MV-4-11 (cell line): ENCODE results near the gene SNX22.

Experiments used
- DNase-seq: peaks from one replicate; lab custom pipeline; 2025; lab: John Stamatoyannopoulos, UW

Gene SNX22

DNA sequence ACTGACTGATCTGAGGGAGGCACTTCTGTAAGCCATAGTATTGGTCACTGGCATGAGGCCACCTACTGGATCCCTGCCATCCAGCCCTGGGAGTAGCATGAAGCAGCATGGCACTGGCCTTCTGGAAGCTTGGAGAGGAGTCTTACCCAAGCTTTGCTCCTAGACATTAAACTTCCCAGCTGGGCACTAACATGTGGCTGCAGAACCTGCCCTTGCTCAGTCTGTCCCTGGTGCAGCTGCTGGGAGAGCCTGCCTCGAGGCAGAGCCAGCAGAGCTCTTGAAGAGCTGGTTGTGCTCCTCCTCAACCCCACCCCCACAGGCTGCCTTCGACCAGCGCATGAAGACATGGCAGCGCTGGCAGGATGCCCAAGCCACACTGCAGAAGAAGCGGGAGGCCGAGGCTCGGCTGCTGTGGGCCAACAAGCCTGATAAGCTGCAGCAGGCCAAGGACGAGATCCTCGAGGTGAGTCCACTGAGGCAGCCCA, 17.1 kb upstream of the SNX22 start:
- no peak for DNase-seq

DNA sequence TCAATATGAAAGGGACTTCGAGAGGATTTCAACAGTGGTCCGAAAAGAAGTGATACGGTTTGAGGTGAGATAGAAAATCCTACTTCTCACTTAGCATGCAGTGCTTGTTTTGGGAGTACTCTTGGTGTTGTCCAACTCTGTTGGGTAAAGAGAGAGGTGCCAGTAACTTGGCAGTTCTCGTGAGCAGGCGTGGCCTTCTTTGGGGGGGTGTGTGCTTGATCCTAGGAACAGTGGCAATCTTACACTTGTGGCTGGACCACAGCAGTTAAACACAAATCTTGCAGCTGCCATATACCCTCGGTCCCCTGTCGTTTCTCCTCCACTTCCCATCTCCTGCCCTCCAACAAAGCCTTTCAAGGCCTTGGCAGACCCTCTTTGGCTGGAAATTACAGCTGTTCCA, 15.2 kb upstream of the SNX22 start:
- no peak for DNase-seq

DNA sequence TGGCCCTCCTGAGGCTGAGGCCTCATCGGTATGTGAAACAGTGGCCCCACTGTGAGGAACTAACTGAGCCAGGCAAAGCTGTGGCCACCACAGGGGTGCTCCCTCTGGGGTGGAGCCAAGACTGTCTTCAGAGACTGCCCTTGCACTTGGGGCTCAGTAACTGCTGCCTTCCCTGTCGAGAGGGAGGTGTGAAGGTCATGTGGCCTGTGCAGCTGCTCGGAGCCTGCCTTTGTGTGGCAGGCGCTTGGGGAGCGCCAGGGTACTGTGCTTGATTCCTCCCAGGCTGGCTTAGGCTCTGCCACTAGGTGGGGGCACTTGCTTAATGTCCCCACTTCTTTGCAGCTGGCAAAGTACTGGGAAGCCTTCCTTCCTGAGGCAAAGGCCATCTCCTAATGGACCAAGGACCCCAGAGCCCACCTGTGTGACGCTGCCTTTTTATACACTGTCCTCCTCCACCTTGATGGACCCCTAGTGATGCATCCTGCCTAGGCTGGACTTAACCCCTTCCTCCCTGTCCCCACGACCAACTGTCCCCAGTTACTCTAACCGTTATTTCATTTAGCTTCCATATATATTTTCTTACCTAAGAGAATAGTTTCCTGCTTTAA, 14.2 kb upstream of the SNX22 start:
- DNase-seq: peak; percentile 58

DNA sequence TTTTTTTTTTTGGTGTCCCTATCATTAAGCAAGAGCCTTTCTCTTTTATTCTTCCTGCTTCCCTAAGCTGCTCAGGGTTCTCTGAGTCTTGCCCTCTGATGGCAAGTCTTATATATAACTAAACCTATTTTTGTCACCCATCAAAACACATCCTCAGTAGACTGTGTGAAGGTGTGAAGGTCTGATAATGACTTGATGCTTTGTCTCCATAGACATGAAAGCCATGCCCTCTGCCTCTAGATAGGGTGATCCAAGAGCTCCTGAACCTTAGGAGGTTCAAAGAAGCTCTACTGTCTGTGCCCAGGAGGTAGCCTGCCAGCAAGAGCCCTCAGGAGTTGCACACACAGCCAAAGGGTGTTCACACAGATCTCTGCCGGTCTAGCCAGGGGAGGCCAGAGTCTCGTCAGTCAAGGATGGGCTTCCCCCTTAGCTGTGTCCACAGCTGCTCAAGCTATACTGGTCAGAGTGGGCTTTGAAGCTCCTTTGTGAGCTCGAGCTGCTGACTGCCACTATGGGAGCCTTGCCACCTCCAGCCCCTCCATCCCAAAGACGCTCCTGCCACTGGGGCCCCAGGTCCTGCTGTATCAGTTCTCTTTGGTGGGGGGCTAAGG, 13.1 kb upstream of the SNX22 start:
- DNase-seq: no peak

DNA sequence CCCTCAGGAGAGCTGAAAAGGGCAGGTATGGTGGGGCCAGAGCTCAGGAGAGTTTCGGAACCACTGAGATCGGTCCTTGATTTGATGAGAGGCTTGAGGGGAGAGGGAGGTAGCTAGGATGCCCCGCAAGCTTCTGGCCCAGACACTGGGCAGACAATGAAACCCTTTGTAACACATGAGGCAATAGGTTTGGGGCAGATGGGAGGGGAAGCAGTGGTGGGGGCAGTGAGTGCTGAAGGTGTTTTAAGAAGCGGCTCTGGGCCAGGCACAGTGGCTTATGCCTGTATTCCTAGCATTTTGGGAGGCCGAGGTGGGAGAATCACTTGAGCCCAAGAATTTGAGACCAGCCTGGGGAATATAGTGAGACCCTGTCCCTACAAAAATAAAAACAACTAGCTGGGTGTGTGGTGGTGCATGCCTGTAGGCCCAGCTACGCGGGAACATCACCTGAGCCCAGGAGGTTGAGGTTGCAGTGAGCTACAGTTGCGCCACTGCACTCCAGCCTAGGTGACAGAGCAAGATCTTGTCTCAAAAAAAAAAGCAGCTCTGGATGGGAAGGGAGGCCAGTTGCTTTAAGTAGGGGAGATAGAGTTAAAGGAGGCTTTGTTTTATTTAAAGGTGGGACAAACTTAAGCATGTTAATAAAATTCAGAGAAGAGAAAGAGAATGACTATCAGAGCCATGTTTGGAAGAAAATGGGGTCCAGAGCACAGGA, 9.6 kb upstream of the SNX22 start:
- no peak for DNase-seq

DNA sequence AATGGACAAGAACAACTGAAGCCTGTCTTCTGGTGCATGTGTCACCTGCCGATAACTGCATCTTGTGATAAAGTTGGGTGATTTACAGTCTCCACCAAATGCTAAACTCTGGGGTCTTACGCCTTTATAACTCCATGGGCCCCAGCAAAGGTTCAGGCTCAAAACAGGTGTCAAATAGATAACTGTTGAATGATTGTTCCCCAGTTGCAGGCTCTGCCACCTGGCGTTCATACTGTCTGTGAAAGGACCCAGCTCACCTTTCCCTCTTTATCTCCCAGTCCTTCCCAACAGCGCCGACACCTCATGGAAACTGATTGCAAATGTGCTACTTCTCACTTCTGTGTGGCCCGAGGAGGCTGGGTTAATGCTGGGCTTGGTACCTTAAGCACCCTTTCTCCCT, 8.3 kb upstream of the SNX22 start:
- DNase-seq: no peak

DNA sequence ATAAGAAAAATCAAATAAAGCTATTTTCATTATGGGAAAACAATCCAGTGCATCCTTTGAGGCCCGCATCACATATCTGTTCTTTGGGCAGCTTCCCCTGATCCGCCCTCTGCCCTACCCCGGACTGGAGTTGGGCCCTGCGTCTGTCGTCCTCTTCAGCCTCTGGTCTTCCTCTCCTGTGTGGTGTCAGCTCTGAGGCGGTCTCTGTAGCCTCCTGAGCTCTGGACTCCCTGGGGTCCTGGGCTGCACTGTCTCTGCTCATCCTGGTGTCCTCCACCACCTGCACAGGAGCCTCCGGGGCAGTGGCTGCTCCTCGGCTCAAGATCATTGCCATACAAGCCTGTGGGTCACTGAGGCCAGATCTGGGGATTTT, 7.4 kb upstream of the SNX22 start:
- no peak for DNase-seq

DNA sequence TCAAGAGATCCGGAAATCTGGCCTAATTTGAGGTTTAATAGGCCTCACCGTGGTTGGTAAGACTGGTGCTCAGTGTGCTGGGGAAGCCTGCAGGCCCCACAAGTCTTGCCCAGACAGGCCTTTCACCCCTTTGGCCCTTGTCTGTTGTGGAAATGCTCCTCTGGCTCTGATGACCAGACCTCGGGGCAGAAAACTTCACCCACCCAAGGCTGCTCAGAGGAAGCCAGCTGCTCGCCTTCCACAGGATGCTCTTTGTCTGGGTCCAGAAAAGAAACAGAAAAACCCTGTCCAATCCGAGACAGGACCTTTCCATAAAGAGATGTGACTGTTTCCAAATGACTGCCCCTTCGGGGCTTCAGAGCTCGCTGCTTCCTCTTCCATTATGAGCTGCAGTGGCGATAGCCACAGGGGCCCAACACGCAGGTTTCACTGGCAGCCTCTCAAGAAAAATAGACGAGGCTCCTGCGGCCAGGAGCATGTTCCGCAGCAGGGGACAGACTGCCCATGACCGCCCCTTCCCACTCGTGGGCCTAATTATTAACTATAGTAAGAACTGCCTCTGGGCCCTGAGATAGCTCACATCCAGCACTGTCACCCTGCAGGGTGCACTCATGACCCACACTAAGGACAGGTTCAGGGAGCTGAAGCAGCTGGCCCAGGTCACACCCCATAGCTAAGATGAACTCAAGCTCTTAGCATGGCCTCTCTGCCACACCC, 6.8 kb upstream of the SNX22 start:
- peak; percentile 71 for DNase-seq

DNA sequence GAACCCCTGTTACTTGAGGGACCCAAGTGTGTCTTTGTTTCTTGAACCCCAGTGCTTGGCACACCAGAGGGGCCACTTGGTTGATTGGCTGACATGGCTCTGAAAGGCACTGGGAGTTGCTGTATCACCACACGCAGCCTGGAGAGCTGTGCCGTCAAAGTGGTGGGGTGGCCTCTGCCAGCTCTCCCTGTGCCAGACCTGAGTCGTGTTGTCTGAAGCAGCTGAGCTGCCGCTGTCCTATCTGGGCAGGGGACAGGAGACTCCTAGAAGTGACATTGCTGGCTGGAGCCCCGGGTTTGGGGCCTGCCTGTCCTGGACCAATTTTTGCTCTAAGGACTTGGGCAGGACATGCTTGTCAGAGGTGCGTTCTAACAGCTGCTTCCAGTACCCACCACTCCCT, 5.5 kb upstream of the SNX22 start:
- no peak for DNase-seq

DNA sequence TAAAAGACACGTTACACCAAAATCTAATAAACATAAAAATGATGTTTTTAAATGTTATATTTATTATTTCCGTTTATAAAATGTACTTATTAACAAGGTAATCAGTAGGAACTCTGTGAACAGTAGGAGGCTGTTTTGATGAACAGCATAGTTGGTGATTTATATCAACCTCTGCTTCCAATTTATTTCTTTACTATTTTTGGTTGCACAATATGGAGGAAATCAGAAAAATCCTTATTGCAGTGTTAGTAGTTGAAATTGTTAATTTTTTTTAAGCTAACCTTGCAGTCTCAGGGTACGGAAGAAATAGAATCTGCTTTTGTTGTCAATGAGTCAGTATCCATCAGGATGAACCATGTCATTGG, 5.0 kb upstream of the SNX22 start:
- DNase-seq: no peak

DNA sequence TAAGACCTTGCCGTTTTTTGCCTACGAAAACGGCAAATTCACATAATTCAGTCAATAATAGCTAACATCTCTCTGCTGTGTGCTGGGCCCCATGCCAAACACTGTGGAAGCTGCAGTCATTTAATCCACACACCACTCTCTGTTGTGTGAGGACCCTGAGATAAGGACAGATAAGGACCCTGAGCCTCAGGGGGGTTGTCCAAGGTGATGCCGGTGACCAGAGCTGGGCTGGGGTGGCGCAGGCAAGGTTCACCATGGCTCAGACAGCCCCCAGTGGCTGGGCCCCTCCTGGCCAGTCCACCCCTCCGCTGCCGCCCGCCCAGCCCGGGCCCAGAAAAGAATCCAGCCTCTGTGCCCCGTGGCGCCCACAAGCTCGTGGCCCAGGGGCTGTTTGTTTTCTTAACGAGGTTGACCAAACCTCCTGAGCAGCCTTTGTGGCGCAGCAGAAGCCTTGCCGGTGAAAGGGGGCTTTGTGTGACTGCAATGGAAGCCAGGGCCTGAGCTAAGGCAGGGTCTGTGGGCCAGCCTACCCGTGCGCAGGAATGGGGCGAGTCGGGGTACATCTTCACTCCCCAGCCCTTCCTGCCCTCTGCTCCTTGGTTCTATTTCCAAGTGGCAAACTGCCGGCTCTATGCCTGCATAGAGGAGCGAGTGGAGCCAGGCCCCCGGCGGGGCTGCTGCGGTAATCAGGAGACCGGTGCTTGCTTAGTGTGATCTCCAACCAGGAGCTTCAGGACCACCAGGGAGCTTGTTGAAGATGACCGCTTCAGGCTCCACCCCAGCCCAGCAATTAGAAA, 4.4 kb upstream of the SNX22 start:
- DNase-seq: no peak

DNA sequence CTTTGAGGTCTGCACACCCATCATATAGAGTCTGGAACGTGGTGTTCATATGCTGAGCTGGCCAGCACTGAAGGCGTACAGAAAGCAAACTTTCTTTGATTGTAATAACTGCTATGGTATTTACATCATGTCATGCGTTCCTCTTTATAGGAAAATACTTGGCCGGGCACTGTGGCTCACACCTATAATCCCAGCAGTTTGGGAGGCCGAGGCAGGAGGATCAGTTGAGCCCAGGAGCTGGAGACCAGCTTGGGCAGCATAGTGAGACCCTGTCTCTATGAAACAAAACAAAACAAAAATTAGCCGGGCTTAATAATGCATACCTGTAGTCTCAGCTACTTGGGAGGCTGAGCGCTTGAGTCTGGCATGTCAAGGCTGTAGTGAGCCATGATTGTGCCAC, 3.4 kb upstream of the SNX22 start:
- no peak for DNase-seq

DNA sequence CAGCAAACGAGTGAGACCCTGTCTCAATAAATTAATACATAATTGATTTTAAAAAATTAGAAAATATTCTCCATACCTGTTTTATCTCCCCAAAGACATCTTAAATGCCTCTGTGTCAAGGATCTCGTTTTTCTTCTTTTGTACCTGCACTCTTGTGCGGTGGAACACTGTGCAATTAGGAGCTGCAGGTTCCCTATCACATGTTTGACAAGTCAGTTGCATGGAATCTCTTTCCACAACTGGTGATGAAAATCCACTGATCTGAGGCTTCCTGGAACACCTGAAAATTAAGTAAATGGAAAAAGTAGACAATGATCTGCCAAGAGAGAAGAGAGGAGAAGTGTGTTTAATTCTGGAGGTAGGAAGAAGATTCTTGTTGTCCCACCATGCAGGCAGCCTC, 3.0 kb upstream of the SNX22 start:
- DNase-seq: no peak

DNA sequence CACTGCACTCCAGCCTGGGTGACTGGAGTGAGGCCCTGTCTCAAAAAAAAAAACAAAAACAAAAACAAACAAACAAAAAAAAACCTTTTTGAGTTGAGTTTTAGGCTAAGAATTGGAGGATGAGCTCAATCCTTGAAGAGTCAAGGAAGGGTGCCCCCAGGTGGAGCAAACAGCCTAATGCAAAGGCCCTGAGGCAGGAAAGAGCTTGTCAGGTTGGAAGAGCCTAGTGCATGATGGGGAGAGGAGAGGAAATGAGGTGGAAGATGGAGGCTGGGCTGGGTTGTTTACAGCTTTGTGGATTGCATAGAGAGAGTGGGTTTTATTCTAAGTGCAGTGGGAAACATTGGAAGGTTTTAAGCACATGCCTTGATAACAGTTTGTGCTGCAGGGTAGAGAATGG, 2.1 kb upstream of the SNX22 start:
- peak; percentile 28 for DNase-seq

DNA sequence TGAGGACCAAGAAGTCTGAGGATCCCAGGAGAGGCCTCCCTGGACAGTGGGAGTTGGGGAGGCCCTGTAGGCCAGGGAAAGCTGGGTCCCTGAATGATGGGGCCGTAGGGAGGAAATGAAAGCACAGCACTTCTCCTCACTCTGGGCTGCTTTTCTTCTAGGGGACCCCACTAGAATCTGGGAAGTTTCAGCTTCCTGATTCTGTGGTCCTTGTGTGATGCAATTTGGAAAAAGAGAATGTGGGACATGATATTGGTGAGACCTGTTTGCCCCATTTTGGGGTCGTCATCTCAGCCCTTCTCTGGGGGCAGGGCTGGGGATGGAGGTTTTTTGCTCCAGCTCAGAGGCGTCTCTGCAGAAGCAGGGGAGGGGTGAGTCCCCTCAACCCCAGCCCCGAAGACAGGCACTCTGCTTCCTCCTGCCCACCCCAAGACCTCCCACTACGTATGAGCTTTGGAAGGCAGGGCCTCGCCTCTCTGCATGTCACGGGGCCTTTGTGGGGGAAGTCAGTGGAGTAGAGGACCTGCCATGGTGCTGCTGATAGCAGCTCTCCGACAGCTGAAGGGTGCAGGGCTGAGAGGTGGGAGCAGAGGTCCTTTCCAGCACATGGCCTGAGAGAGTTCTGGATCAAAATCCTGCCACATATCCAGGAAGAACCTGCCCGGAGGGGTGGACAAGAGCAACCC, 1.5 kb upstream of the SNX22 start:
- DNase-seq: peak; percentile 22

DNA sequence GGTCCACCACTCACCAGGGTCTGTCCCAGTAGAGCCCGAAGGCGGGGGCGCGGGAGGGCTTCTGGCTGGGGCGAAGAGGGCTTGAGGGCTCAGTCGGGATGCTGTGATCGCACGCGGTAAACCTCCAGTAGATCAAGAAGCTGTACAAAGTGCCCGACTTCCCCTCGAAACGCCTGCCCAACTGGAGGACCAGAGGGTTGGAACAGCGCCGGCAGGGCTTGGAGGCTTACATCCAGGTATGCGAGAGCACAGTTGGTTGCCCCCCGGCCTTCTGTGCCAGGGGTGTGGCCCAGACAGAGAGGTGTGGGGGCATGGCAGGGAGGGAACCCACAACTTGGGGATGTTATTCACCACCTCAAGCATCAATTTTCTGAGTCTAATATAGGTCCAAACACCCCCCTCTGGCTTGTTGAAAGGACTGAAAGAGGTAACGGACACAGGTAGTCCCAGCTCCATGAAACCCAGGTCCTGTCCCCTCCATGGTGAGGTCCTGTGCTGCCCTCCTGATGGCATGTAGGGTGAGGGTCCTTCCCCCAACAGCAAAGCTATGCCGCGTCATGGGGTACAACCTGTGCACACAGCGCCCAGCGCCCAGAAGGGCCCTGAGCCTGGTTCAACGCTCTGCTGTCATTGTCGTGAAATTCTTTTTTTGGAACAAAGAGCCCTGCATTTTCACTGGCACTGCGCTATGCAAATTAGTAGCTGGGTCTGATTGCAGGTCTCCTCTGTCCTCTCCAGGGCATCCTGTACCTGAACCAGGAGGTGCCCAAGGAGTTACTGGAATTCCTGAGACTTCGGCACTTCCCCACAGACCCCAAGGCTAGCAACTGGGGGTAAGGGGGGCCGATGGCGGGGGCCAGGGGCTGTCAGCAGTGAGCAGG, 1.2 kb downstream of the SNX22 start:
- DNase-seq: no peak

DNA sequence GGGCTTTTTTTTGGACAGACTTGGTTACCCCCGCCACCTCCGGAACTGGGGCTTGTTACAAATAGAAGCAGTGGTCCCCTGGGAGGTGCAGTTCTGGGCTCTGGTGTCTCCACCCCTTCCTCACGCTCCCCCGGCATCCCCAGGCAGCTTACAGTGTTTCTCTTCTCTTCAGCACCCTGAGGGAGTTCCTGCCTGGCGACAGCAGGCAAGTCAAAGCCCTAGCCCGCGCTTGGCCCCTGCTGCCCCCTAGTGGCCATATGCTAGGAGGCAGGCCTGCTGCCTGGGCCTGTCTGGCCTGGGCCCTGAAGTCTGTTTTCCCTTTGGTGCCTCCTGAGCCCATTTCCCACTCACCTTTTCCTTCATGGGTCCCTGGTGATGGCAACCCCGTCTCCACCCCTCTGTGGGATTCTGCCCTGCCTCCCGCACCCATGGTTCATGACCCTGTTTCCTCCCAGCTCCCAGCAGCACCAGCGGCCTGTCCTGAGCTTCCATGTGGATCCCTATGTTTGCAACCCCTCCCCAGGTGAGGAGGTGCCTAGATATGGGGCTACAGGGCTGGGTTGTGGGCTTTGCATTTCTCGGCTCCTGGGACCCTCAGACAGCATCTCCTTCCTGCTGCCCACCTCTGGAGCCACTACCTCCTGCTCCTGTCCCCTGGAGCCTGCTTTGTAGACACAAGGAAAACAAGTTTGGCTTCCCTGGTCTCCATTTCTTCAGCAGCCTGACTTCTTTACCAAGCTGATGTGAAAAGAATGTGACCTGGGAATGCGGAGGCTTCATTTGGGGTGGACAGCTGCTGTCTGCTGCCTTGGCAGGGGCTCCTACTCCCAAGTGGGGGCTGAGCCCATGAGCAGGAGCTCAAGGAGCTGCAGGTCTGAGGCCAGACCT, 2.2 kb downstream of the SNX22 start:
- peak; percentile 83 for DNase-seq

DNA sequence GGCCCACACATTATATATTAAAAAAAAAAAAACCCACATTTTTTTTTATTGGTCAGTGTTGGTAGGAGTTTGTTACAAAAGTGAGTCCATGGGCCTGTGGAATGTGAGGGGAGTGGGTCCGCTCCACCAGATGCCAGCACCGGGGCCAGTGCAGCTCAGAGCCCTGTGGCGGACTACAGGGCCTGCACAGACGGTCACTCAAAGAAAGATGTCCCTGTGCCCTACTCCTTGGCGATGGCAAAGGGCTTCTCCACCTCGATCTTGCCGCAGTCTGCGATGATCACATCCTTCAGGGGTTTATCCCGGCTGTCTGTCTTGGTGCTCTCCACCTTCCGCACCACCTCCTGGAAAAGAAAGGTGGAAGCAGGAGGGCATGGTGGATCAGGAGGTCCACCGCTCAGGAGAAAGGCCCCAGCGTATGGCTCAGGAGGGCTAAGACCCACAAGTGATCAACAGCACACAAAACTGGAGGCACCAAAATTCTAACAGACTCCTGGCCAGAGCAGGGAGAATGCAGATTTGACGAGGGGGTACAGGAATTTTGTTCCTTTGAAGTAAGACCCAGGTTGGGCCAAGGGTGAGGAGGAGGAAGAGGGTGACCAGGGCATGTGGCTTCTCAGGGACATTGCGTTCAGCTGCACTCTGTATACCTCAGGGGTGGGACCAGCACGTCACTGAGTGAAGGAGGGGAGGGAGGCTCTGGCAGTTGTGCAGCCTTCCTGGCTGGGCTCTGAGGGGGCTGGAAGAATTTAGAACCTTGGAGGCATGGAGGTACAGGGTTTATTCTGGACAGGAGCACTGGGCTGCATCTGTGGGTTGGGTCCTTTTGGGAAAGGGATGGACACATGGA, 4.5 kb downstream of the SNX22 start:
- no peak for DNase-seq
